T1000 (cell line): ENCODE data around the gene GFAP.

Experiments
- DNase-seq: peaks from one replicate; lab custom pipeline; 2025; ENCODE audit warnings: mixed read lengths; lab: John Stamatoyannopoulos, UW

Gene GFAP

DNA sequence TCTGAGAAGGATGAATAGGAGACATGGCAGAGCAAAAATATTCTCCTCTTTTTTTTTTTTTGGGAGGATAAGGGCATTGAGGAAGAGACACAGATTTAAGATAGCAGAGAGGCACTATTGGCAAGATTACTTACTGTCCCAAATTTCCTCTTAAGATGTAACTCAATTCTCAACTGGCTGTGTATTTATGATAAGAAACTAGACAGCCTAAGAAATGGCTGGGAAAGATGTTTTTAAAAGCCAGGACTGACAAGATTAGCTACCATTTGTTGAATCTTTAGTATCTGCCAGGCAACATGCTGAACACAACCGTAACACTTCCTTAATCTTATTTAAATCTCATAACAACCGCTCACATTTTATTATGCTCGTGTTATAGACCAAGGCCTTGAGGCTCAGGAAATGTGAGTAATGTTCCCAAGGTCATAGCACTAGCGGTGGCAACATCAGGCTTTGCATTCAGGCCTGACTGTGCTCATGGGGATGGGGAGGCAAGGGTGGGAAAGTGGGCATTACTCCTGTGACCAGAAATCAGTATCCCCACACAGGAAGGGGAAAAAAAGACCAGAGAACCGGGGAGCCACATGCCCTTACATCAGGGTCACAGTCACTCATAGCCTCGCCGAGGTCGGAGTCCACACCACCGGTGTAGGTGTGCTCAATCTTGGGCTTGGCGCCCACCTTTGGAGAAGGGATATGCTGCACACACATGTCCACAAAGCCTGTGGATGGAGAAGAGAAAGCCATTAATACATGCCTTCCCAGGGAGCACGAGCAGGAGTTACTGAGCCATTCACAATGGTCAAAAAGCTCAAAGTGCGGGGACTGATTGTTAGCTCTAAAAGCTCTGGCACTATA lies 52.0 kb downstream of the GFAP start:
- DNase-seq, result no peak

DNA sequence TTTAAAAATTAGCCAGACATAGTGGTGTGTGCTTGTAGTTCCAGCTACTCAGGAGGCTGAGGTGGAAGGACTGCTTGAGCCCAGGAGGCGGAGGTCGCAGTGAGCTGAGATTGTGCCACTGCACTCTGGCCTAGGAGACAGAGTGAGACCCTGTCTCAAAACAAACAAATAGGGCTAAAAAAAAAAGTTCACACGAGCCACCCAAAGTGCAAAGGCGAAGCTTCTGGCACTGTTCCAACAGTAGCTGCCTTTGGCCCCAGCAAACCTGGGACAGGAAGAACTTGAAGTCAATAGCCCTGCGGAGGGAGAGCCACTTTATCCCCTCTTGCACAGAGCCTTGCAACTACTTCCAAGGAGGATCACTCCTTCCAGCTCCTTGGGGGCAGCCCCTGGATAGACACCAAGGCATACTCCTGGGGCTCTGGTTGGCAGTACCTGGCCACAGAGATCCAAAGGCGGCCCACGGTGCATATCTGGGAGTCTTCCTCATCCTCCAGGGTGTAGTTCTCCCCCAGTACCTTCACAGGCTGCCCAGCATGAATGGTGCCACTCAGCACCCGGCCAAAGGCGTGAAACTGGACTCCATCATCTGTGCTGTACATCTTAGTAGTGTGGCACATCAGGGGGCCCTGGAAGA lies 52.9 kb downstream of the GFAP start:
- no peak for DNase-seq

DNA sequence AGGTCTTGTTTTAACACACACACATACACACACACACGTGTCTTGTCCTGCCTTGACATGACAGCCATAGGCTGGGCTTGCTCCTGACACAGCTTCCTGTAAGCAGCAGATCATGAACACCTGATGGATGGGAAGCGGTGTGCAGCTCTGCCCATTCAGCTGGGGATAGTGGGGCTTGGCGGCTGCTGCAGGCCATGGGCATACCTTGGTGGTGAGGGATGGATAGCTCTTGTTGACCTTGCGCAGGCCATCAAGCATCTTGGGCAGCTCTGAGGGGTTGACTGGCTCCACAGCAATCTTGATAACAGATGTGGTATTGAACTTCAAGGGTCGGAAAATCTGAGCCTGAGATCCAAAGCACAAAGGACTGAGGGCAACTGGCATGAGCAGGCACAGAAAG lies 55.6 kb downstream of the GFAP start:
- no peak for DNase-seq

DNA sequence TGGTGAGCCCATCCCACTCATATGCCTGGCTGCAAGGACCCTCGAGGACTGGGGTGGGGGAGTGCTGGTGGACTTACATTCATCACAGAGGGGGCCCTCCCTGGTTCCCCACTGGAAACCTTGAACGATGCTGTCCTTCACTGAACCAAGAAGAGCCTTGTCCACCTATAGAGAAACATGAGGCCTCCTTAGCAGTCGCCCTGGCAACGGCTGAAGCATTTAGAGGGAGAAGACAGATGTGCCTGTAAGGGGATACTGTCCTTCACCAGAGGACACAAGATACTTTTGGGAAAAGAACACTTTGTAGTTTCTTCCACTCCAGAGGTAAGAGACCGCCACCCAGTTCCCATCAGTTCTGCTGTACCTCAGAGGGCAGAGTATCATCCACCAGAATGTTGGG lies 61.1 kb downstream of the GFAP start:
- no peak for DNase-seq
